ENCODE data around the gene SND1. TPM values are rescaled to one million over a fixed set of nuclear protein-coding genes. Genes with fewer than 3 reads are reported as not detected.

Gene SND1
- total RNA-seq, 2 donors from 2014 or later: 91.0 to 111 TPM

DNA sequence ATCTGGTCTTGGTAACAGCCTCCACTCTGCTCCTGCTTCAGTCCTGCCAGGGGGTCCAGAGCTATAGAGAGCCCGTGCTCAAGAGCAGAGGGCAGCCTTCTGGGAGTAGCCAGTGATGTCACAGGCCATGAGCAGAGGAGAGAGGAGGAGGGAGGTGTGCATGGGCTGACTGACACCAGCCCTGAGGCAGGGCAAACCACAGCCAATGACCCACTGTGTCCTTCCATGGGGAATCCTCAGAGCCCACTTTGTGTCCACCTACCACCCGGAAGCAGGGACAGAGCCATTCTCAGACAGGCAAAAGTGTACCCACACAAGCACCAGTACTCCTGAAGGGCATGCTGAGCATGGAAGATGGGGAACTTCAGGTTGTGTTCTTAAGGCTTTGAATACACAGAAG lies 34.0 kb upstream of the SND1 start, which contains the start of gene PAX4:
PAX4 (minus strand) TSS at position 101 of the 400 bp plus-strand sequence. CDS start 2,214 bp downstream, outside the sequence.
- Histone ChIP-seq H3K9me3 (no peaks in the 10 kb centered on the region), H3K4me3 (no peak within 1 kb of the TSS), H3K27me3 (replicated peaks; ENCODE audit: insufficient read depth) (no peaks in the 10 kb centered on the region), H3K36me3 (no peaks in the 10 kb centered on the region), H3K4me1 (ENCODE audit: control insufficient read depth in 1 of 2, low read depth in 2 of 2) (no peaks in the 10 kb centered on the region), H3K27ac (no peak within 1 kb of the TSS)
- TF ChIP-seq, protein P1, sequence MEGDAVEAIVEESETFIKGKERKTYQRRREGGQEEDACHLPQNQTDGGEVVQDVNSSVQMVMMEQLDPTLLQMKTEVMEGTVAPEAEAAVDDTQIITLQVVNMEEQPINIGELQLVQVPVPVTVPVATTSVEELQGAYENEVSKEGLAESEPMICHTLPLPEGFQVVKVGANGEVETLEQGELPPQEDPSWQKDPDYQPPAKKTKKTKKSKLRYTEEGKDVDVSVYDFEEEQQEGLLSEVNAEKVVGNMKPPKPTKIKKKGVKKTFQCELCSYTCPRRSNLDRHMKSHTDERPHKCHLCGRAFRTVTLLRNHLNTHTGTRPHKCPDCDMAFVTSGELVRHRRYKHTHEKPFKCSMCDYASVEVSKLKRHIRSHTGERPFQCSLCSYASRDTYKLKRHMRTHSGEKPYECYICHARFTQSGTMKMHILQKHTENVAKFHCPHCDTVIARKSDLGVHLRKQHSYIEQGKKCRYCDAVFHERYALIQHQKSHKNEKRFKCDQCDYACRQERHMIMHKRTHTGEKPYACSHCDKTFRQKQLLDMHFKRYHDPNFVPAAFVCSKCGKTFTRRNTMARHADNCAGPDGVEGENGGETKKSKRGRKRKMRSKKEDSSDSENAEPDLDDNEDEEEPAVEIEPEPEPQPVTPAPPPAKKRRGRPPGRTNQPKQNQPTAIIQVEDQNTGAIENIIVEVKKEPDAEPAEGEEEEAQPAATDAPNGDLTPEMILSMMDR (IDR thresholded peaks at IDR 0.05): no peak
- ATAC-seq (ENCODE audit: insufficient number of reproducible peaks, low FRiP score, low read depth): no peak
- DNase-seq (ENCODE audit: low spot score): no peak

DNA sequence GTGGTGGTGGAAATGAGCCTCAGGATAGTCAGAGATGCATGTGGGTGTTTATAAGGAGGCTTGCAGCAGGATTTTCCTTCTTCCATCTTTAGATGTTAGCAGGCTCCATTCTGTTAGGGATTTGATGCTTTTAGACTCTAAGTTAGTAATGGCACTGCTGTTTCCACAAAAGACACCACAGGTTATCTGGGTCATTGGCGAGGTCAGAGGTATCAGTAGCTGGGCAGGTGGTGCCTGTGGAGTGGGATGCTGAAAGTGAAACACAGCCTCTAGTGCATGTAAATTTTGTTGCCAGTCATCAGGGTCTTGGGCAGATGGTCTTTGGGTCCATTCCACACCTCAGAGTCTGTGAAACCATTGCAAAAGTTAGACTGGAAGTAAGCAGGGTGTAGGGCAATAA lies 33.2 kb upstream of the SND1 start:
- Histone ChIP-seq H3K27ac (no peak overlapping the region), H3K9me3 (no peaks in the 10 kb centered on the region), H3K27me3 (replicated peaks; ENCODE audit: insufficient read depth) (no peaks in the 10 kb centered on the region), H3K4me3 (no peak overlapping the region), H3K4me1 (ENCODE audit: control insufficient read depth in 1 of 2, low read depth in 2 of 2) (no peaks in the 10 kb centered on the region), H3K36me3 (no peaks in the 10 kb centered on the region)
- ATAC-seq (ENCODE audit: insufficient number of reproducible peaks, low FRiP score, low read depth): no peak
- DNase-seq (ENCODE audit: low spot score): no peak
- TF ChIP-seq, protein P1 (IDR thresholded peaks at IDR 0.05): no peak

DNA sequence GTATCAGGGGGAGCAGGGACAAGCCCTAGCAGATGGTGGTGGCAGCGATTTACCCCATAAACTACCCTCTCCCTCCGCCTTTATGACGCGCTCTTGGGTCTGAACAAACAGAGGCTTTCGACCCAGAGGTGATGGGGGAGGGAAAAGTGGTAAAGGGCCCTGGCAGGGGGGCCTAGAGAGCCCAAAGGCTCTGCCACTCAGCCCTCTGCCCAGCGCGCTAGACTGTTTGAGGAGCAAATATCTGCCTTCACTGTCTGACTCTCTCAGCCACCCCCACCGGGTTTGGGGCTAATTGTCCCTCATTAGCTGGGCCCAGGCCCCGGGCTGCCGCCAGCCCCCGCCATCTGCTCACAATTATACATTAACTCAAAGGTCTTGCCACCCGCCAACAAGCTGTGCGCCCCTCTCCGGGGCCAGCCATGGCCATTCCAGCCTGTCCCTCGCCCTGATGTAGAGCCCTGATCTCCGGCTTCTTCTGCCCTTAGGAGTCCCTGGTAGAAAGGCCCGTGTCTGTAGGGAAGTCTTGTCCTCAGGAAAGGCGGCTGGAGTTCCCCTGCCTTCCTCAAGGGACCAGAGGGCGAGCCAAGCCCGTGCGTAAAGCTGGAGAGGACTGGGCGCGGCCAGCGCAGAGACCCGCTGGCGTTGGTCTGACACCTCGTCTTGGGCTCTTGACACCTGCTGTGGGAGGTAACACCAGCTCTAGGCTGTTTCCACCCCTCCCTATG lies 32.2 kb upstream of the SND1 start:
- H3K27ac ChIP-seq: no peak overlapping the region

DNA sequence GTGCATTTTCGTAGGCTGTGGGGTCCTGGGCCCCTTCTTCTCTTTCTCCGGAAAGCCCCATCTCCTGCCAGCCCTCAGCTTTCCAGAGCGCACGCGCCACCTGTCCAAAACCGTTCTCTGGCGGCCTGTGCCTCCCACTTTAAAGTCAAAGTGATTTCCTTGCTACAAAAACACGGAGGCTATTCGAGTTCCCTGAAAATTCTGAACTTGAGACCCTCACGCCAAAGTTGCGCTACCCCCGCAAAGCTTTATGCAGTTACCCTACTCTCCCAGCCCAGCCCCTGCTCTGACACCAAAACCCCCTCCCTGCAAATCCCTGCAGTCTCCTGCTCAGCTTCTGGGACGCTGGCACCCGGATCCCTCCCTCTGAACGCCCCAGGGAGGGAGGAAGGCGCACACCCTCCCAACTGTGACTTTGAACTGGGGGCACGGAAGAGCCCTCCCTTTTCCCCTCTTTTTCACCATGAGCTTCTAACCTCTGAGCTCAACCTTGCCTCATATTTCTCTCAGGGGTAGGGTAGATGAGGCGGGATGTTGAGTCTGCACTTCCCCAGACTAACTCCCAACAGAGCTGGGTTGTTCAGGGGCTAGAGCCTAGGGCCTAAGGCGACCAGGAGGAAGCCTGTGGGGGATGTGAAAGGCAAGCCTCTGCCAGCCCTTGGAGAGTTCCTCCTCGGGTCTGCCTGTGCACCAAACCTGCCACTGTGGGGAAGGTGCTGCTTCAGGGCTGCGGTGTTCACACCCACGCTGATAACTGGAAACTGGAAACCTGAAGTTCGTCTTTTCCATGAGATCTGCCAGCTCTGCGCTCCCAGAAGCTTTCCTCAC lies 31.4 kb upstream of the SND1 start:
- H3K4me1 ChIP-seq (ENCODE audit: control insufficient read depth in 1 of 2, low read depth in 2 of 2): no peaks in the 10 kb centered on the region
- TF ChIP-seq, protein P1 (IDR thresholded peaks at IDR 0.05): no peak
- DNase-seq (ENCODE audit: low spot score): no peak
- no peak overlapping the region for H3K27ac ChIP-seq
- H3K9me3 ChIP-seq: no peaks in the 10 kb centered on the region
- ATAC-seq (ENCODE audit: insufficient number of reproducible peaks, low FRiP score, low read depth): no peak
- H3K4me3 ChIP-seq: no peak overlapping the region
- no peaks in the 10 kb centered on the region for H3K27me3 ChIP-seq (replicated peaks; ENCODE audit: insufficient read depth)
- H3K36me3 ChIP-seq: no peaks in the 10 kb centered on the region

More for the DNA sequence above, 32.2 kb upstream of the SND1 start:
- ATAC-seq (ENCODE audit: insufficient number of reproducible peaks, low FRiP score, low read depth) (no peak), DNase-seq (ENCODE audit: low spot score) (no peak)
- Histone ChIP-seq H3K36me3 (no peaks in the 10 kb centered on the region), H3K4me3 (no peak overlapping the region), H3K27me3 (replicated peaks; ENCODE audit: insufficient read depth) (no peaks in the 10 kb centered on the region), H3K9me3 (no peaks in the 10 kb centered on the region), H3K4me1 (ENCODE audit: control insufficient read depth in 1 of 2, low read depth in 2 of 2) (no peaks in the 10 kb centered on the region)
- TF ChIP-seq, protein P1 (IDR thresholded peaks at IDR 0.05): no peak

DNA sequence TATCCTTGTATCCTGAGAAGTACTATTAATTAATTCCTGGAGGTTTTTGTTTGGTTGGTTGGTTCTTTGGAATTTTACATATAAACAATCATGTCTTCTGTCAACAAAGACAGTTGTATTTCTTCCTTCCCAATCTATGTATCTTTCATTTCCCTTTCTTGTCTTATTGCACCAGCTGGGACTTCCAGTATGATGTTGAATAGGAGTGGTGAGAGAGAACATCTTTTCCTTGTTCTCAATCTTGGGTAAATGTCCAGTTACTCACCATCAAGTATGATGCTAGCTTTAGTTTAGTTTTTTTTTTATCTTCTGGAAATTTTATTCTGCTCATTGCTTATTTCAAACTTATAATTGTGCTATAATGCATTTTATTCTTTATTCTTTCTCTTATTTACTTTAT lies 26.7 kb upstream of the SND1 start:
- TF ChIP-seq, protein P1 (IDR thresholded peaks at IDR 0.05): no peak
- ATAC-seq (ENCODE audit: insufficient number of reproducible peaks, low FRiP score, low read depth): no peak

More for the DNA sequence above, 26.7 kb upstream of the SND1 start:
- H3K27me3 ChIP-seq (replicated peaks; ENCODE audit: insufficient read depth): no peaks in the 10 kb centered on the region
- no peaks in the 10 kb centered on the region for H3K4me1 ChIP-seq (ENCODE audit: control insufficient read depth in 1 of 2, low read depth in 2 of 2)
- no peak for DNase-seq (ENCODE audit: low spot score)
- no peak overlapping the region for H3K4me3 ChIP-seq
- no peaks in the 10 kb centered on the region for H3K9me3 ChIP-seq
- no peaks in the 10 kb centered on the region for H3K36me3 ChIP-seq
- H3K27ac ChIP-seq: no peak overlapping the region
